GM23338 (cell line): ENCODE results near the gene IHH. TPM values are rescaled to one million over a fixed set of nuclear protein-coding genes. Genes with fewer than 3 reads are reported as not detected.

Source experiments
- ATAC-seq: fragments of 200-7000 bp; cut with Tn5 transposase; 3 replicates; pipeline ENCODE4 v1.9.1; 2020
- DNase-seq: peaks from one replicate; pipeline ENCODE4 v3.0.0-alpha.2; 2015; ENCODE audit warnings: low spot score
- H2AFZ ChIP-seq: fragments of 200-600 bp; sonication (generic); 2 replicates; pipeline ENCODE4 v1.8.0; 2016; ENCODE audit warnings: antibody characterized with exemption, mild to moderate bottlenecking, moderate library complexity
- H3F3A ChIP-seq: fragments of 200-600 bp; sonication (generic); replicated peaks from 2 replicates; pipeline ENCODE4 v1.8.0; 2017; ENCODE audit warnings: antibody characterized with exemption, mixed run types, low read depth
- H3K27ac ChIP-seq: fragments of 200-600 bp; sonication (generic); 2 replicates; pipeline ENCODE4 v1.6.1; 2016; ENCODE audit warnings: low read depth
- H3K27me3 ChIP-seq: fragments of 200-600 bp; sonication (generic); 2 replicates; pipeline ENCODE4 v1.8.0; 2016; ENCODE audit warnings: mild to moderate bottlenecking, mixed run types, moderate library complexity; ENCODE audit not compliant: insufficient read depth
- H3K36me3 ChIP-seq: fragments of 200-600 bp; sonication (generic); 2 replicates; pipeline ENCODE4 v1.8.0; 2016; ENCODE audit warnings: mild to moderate bottlenecking; ENCODE audit not compliant: insufficient read depth
- H3K4me1 ChIP-seq: fragments of 200-600 bp; sonication (generic); 2 replicates; pipeline ENCODE4 v1.8.0; 2016; ENCODE audit warnings: mild to moderate bottlenecking, moderate library complexity; ENCODE audit not compliant: insufficient read depth
- H3K4me2 ChIP-seq: fragments of 200-600 bp; sonication (generic); 2 replicates; pipeline ENCODE4 v1.7.1; 2017; ENCODE audit warnings: mixed run types
- H3K4me3 ChIP-seq: fragments of 200-600 bp; sonication (generic); 2 replicates; pipeline ENCODE4 v1.6.1; 2016; ENCODE audit warnings: mixed run types
- H3K79me2 ChIP-seq: fragments of 200-600 bp; sonication (generic); replicated peaks from 2 replicates; pipeline ENCODE4 v1.8.0; 2017; ENCODE audit warnings: mild to moderate bottlenecking; ENCODE audit not compliant: insufficient read depth
- H3K9me2 ChIP-seq: fragments of 200-600 bp; sonication (generic); 2 replicates; pipeline ENCODE4 v1.8.0; 2017; ENCODE audit not compliant: insufficient read depth
- H4K20me1 ChIP-seq: fragments of 200-600 bp; sonication (generic); replicated peaks from 2 replicates; pipeline ENCODE4 v1.8.0; 2017; ENCODE audit warnings: mild to moderate bottlenecking; ENCODE audit not compliant: insufficient read depth
- H3K27ac Mint-ChIP-seq: 2 replicates; pipeline ENCODE4 v1.8.0; 2020; ENCODE audit warnings: inconsistent platforms, mild to moderate bottlenecking, moderate library complexity, mixed read lengths
- H3K27me3 Mint-ChIP-seq: 3 replicates; pipeline ENCODE4 v1.8.0; 2022; ENCODE audit warnings: low read depth, mild to moderate bottlenecking, moderate library complexity, mixed read lengths, inconsistent platforms; ENCODE audit not compliant: insufficient read depth, poor library complexity
- H3K36me3 Mint-ChIP-seq: 3 replicates; pipeline ENCODE4 v1.8.0; 2021; ENCODE audit warnings: low read depth, mild to moderate bottlenecking, inconsistent platforms, moderate library complexity, mixed read lengths
- H3K4me1 Mint-ChIP-seq: 3 replicates; pipeline ENCODE4 v1.8.0; 2020; ENCODE audit warnings: mild to moderate bottlenecking, inconsistent platforms, mixed read lengths
- H3K4me3 Mint-ChIP-seq: 3 replicates; pipeline ENCODE4 v1.8.0; 2021; ENCODE audit warnings: moderate library complexity, mild to moderate bottlenecking, inconsistent platforms, mixed read lengths
- H3K9me3 Mint-ChIP-seq: 3 replicates; pipeline ENCODE4 v1.8.0; 2020; ENCODE audit warnings: moderate library complexity, mild to moderate bottlenecking, inconsistent platforms, mixed read lengths
- EZH2 ChIP-seq: fragments of 200-600 bp; sonication (generic); IDR thresholded peaks from one replicate; pipeline ENCODE4 v1.8.0; 2017; ENCODE audit warnings: antibody characterized with exemption, mild to moderate bottlenecking, low read depth; ENCODE audit not compliant: unreplicated experiment
- EZH2phosphoT487 ChIP-seq: fragments of 200-600 bp; sonication (generic); IDR thresholded peaks from one replicate; pipeline ENCODE4 v1.8.1; 2018; ENCODE audit warnings: antibody characterized with exemption; ENCODE audit not compliant: unreplicated experiment
- JUNB ChIP-seq: IDR thresholded peaks from one replicate; pipeline ENCODE4 v1.6.1; 2016; ENCODE audit warnings: antibody characterized with exemption; ENCODE audit not compliant: unreplicated experiment
- POLR2AphosphoS5 ChIP-seq: IDR thresholded peaks from 2 replicates; pipeline ENCODE4 v1.6.1; 2016; ENCODE audit warnings: antibody characterized with exemption, low read depth
- STAT1 ChIP-seq: IDR thresholded peaks from one replicate; pipeline ENCODE4 v1.6.1; 2016; ENCODE audit warnings: antibody characterized with exemption; ENCODE audit not compliant: unreplicated experiment
- polyA plus RNA-seq: library from polyadenylated mRNA; unstranded; fragments of >200 nt; fragmentation: Nextera tagmentation; extraction: Ambion mirVana; gene quantifications from 2 replicates; pipeline ENCODE4 v1.2.1, GENCODE V29; 2016
- total RNA-seq: library from RNA; depleted of rRNA; stranded (reverse); fragments of >200 nt; shearing (Covaris generic); gene quantifications from 2 replicates; pipeline ENCODE4 v1.2.3, GENCODE V29; 2014
- TF ChIP-seq, protein P1 (sequence below): IDR thresholded peaks from 2 replicates; pipeline ENCODE4 v1.6.1; 2016; ENCODE audit warnings: antibody characterized with exemption
- TF ChIP-seq, protein P2 (sequence below): fragments of 250-450 bp; sonication (Bioruptor Pico); IDR thresholded peaks from 2 replicates; pipeline ENCODE4 v1.5.0; 2020; ENCODE audit warnings: mild to moderate bottlenecking, moderate library complexity

The IHH gene
- total and polyA plus RNA-seq, 2 experiments from 2014 or later = not detected

DNA sequence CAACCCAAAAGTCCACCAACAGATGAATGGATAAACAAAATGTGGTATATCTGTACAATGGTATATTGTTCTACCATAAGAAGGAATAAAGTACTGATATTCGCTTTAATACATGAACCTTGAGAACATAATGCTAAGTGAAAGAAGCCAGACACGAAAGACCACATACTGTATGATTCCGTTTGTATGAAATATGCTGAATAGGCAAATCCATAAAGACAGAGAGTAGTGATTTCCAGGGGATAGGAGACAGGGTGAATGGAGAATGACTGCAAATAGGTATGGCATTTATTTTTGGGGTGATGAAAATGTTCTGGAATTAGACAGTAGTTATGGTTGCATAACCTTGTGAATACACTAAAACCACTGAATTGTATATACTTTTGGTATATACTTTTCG is 28.6 kb upstream of the IHH start:
- Mint-ChIP-seq H3K4me1 (peaks cover 27% of the 10 kb centered on the region), H3K36me3 (no peaks in the 10 kb centered on the region), H3K27me3 (peaks cover 5% of the 10 kb centered on the region), H3K9me3 (no peaks in the 10 kb centered on the region), H3K4me3 (no peak overlapping the region), H3K27ac (no peak overlapping the region)
- TF ChIP-seq, protein P1, sequence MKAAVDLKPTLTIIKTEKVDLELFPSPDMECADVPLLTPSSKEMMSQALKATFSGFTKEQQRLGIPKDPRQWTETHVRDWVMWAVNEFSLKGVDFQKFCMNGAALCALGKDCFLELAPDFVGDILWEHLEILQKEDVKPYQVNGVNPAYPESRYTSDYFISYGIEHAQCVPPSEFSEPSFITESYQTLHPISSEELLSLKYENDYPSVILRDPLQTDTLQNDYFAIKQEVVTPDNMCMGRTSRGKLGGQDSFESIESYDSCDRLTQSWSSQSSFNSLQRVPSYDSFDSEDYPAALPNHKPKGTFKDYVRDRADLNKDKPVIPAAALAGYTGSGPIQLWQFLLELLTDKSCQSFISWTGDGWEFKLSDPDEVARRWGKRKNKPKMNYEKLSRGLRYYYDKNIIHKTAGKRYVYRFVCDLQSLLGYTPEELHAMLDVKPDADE = no peak
- TF ChIP-seq POLR2AphosphoS5 (no peak), EZH2phosphoT487 (no peak), STAT1 (no peak), JUNB (no peak), EZH2 (no peak)
- TF ChIP-seq, protein P2, sequence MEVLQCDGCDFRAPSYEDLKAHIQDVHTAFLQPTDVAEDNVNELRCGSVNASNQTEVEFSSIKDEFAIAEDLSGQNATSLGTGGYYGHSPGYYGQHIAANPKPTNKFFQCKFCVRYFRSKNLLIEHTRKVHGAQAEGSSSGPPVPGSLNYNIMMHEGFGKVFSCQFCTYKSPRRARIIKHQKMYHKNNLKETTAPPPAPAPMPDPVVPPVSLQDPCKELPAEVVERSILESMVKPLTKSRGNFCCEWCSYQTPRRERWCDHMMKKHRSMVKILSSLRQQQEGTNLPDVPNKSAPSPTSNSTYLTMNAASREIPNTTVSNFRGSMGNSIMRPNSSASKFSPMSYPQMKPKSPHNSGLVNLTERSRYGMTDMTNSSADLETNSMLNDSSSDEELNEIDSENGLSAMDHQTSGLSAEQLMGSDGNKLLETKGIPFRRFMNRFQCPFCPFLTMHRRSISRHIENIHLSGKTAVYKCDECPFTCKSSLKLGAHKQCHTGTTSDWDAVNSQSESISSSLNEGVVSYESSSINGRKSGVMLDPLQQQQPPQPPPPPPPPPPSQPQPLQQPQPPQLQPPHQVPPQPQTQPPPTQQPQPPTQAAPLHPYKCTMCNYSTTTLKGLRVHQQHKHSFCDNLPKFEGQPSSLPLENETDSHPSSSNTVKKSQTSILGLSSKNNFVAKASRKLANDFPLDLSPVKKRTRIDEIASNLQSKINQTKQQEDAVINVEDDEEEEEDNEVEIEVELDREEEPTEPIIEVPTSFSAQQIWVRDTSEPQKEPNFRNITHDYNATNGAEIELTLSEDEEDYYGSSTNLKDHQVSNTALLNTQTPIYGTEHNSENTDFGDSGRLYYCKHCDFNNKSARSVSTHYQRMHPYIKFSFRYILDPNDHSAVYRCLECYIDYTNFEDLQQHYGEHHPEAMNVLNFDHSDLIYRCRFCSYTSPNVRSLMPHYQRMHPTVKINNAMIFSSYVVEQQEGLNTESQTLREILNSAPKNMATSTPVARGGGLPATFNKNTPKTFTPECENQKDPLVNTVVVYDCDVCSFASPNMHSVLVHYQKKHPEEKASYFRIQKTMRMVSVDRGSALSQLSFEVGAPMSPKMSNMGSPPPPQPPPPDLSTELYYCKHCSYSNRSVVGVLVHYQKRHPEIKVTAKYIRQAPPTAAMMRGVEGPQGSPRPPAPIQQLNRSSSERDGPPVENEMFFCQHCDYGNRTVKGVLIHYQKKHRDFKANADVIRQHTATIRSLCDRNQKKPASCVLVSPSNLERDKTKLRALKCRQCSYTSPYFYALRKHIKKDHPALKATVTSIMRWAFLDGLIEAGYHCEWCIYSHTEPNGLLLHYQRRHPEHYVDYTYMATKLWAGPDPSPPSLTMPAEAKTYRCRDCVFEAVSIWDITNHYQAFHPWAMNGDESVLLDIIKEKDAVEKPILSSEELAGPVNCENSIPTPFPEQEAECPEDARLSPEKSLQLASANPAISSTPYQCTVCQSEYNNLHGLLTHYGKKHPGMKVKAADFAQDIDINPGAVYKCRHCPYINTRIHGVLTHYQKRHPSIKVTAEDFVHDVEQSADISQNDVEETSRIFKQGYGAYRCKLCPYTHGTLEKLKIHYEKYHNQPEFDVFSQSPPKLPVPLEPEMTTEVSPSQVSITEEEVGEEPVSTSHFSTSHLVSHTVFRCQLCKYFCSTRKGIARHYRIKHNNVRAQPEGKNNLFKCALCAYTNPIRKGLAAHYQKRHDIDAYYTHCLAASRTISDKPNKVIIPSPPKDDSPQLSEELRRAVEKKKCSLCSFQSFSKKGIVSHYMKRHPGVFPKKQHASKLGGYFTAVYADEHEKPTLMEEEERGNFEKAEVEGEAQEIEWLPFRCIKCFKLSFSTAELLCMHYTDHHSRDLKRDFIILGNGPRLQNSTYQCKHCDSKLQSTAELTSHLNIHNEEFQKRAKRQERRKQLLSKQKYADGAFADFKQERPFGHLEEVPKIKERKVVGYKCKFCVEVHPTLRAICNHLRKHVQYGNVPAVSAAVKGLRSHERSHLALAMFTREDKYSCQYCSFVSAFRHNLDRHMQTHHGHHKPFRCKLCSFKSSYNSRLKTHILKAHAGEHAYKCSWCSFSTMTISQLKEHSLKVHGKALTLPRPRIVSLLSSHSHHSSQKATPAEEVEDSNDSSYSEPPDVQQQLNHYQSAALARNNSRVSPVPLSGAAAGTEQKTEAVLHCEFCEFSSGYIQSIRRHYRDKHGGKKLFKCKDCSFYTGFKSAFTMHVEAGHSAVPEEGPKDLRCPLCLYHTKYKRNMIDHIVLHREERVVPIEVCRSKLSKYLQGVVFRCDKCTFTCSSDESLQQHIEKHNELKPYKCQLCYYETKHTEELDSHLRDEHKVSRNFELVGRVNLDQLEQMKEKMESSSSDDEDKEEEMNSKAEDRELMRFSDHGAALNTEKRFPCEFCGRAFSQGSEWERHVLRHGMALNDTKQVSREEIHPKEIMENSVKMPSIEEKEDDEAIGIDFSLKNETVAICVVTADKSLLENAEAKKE (CRISPR knock-in tag) = no peak
- no peaks in the 10 kb centered on the region for H3K27me3 ChIP-seq
- no peak for ATAC-seq
- H3K79me2 ChIP-seq = no peaks in the 10 kb centered on the region
- no peak for DNase-seq
- H3K4me2 ChIP-seq = no peak overlapping the region
- no peaks in the 10 kb centered on the region for H3K36me3 ChIP-seq
- H3K4me3 ChIP-seq = no peak overlapping the region
- H3K4me1 ChIP-seq = peaks cover 10% of the 10 kb centered on the region
- H3F3A ChIP-seq = no peaks in the 10 kb centered on the region
- H2AFZ ChIP-seq = no peak overlapping the region
- H3K9me2 ChIP-seq = no peaks in the 10 kb centered on the region
- 0 out of 2 replicates have a peak, but pooled peaks cover 6% of the 10 kb centered on the region for H4K20me1 ChIP-seq
- H3K27ac ChIP-seq = no peak overlapping the region
